ENCODE data around the gene CD28. TPM values are rescaled to one million over a fixed set of nuclear protein-coding genes. Genes with fewer than 3 reads are reported as not detected.

The CD28 gene
- total and polyA plus RNA-seq, 4 donors = 0.14 to 3.0 (median 0.92) TPM

- H3K36me3 ChIP-seq (ENCODE audit: control insufficient read depth in 4 of 4, insufficient read depth in 4 of 4, low read length in 4 of 4) = no peaks in the 10 kb centered on the region
- no peak overlapping the region for H3K4me3 ChIP-seq
- peaks cover 0 to 1% (median 0%) of the 10 kb centered on the region in 5 donors for H3K4me1 ChIP-seq (ENCODE audit: control insufficient read depth in 5 of 5, insufficient read depth in 5 of 5, low read length in 5 of 5)
- no peak for TF ChIP-seq CTCF (IDR thresholded peaks at IDR 0.05; ENCODE audit: control extremely low read depth, extremely low read depth)
- no peaks in the 10 kb centered on the region for H3K9me3 ChIP-seq (ENCODE audit: control insufficient read depth in 4 of 4, insufficient read depth in 3 of 4, low read length in 3 of 4)
- H3K27ac ChIP-seq (ENCODE audit: low read depth in 1 of 2, low read length in 1 of 2) = no peak overlapping the region
- no peaks in the 10 kb centered on the region for H3K27me3 ChIP-seq (ENCODE audit: control insufficient read depth in 3 of 3, insufficient read depth in 3 of 3, low read length in 2 of 3)
- 94 to 95% methylated on average over 4 of the region's 4 CpGs for WGBS, 2 donors
- ATAC-seq (ENCODE audit: insufficient read depth, low FRiP score) = no peak
- no peak for DNase-seq
- H3K9ac ChIP-seq (ENCODE audit: insufficient read depth in 1 of 2, low read length in 2 of 2) = no peak overlapping the region
Measured at GRCh38 chr2:203744091-203744490, 37.7 kb downstream of the CD28 start.

GRCh38 chr2:203745267-203745666 lies 38.8 kb downstream of the CD28 start:
- Histone ChIP-seq H3K4me1 (ENCODE audit: control insufficient read depth in 5 of 5, insufficient read depth in 5 of 5, low read length in 5 of 5) (peaks cover 0 to 1% (median 0%) of the 10 kb centered on the region in 5 donors), H3K36me3 (ENCODE audit: control insufficient read depth in 4 of 4, insufficient read depth in 4 of 4, low read length in 4 of 4) (no peaks in the 10 kb centered on the region), H3K27me3 (ENCODE audit: control insufficient read depth in 3 of 3, insufficient read depth in 3 of 3, low read length in 2 of 3) (no peaks in the 10 kb centered on the region), H3K4me3 (no peak overlapping the region), H3K27ac (ENCODE audit: low read depth in 1 of 2, low read length in 1 of 2) (no peak overlapping the region), H3K9me3 (ENCODE audit: control insufficient read depth in 4 of 4, insufficient read depth in 3 of 4, low read length in 3 of 4) (no peaks in the 10 kb centered on the region), H3K9ac (ENCODE audit: insufficient read depth in 1 of 2, low read length in 2 of 2) (no peak overlapping the region)
- TF ChIP-seq CTCF (IDR thresholded peaks at IDR 0.05; ENCODE audit: control extremely low read depth, extremely low read depth) = no peak
- ATAC-seq (ENCODE audit: insufficient read depth, low FRiP score) (no peak), DNase-seq (no peak)
- WGBS, 2 donors = 98 to 100% methylated on average over 1 of the region's 1 CpG

- 91 to 92% methylated on average over 4 of the region's 4 CpGs for WGBS, 2 donors
- no peak for DNase-seq
Measured at GRCh38 chr2:203748331-203749126, 42.1 kb downstream of the CD28 start.

More at GRCh38 chr2:203748331-203749126, 42.1 kb downstream of the CD28 start:
- Histone ChIP-seq H3K27ac (ENCODE audit: low read depth in 1 of 2, low read length in 1 of 2) (no peak overlapping the region), H3K9me3 (ENCODE audit: control insufficient read depth in 4 of 4, insufficient read depth in 3 of 4, low read length in 3 of 4) (no peaks in the 10 kb centered on the region), H3K36me3 (ENCODE audit: control insufficient read depth in 4 of 4, insufficient read depth in 4 of 4, low read length in 4 of 4) (no peaks in the 10 kb centered on the region), H3K27me3 (ENCODE audit: control insufficient read depth in 3 of 3, insufficient read depth in 3 of 3, low read length in 2 of 3) (no peaks in the 10 kb centered on the region), H3K9ac (ENCODE audit: insufficient read depth in 1 of 2, low read length in 2 of 2) (no peak overlapping the region), H3K4me1 (ENCODE audit: control insufficient read depth in 5 of 5, insufficient read depth in 5 of 5, low read length in 5 of 5) (peaks cover 0 to 1% (median 0%) of the 10 kb centered on the region in 5 donors), H3K4me3 (no peak overlapping the region)
- no peak for TF ChIP-seq CTCF (IDR thresholded peaks at IDR 0.05; ENCODE audit: control extremely low read depth, extremely low read depth)
- ATAC-seq (ENCODE audit: insufficient read depth, low FRiP score) = no peak
